Right atrium auricular region (tissue), 2 donors: Measurements from ENCODE around the gene PNLIPRP2. TPM values are rescaled to one million over a fixed set of nuclear protein-coding genes. Genes with fewer than 3 reads are reported as not detected.

Experiments used
- DNase-seq: peaks from one replicate; pipeline ENCODE4 v3.0.0-alpha.2; 2019; ENCODE audit warnings: low spot score
- H3K27ac ChIP-seq, 2 donors: fragments of 200-600 bp; sonication (generic); 1 replicate in 1 of 2; 2 replicates in 1 of 2; pipeline ENCODE4 v1.5.1; 2016 to 2019
- H3K27me3 ChIP-seq, 2 donors: fragments of 200-600 bp; sonication (generic); one replicate each; pipeline versions ENCODE4 v1.5.1 to v1.6.0; 2017 to 2019
- H3K36me3 ChIP-seq: fragments of 200-600 bp; sonication (generic); one replicate; pipeline ENCODE4 v1.5.1; 2016
- H3K4me1 ChIP-seq, 2 donors: fragments of 200-600 bp; sonication (generic); one replicate each; pipeline versions ENCODE4 v1.5.1 to v1.6.0; 2017 to 2019
- H3K4me3 ChIP-seq, 2 donors: fragments of 200-600 bp; sonication (generic); 1 replicate in 1 of 2; 2 replicates in 1 of 2; pipeline ENCODE4 v1.5.1; 2017 to 2019; ENCODE audit warnings: mild to moderate bottlenecking in 1 of 2, moderate library complexity in 1 of 2
- H3K9me3 ChIP-seq, 2 donors: fragments of 200-600 bp; sonication (generic); one replicate each; pipeline ENCODE4 v1.5.1; 2019
- CTCF ChIP-seq, 2 donors: fragments of 200-600 bp; sonication (generic); IDR thresholded peaks; one replicate each; pipeline ENCODE4 v1.5.1; 2019; ENCODE audit warnings: antibody characterized with exemption in 2 of 2
- total RNA-seq, 2 donors: library from RNA; depleted of rRNA; stranded (reverse); fragments of >200 nt; gene quantifications; one replicate each; pipeline ENCODE4 v1.1.0, GENCODE V29; 2016

The PNLIPRP2 gene
- total RNA-seq, 2 donors from 2014 or later, result not detected

- no peak overlapping the region for H3K27ac ChIP-seq
- H3K36me3 ChIP-seq, result no peaks in the 10 kb centered on the region
- H3K4me3 ChIP-seq, result peak overlapping the region; percentile 12 to 37
- H3K4me1 ChIP-seq, result no peaks in the 10 kb centered on the region
- H3K27me3 ChIP-seq, result no peaks in the 10 kb centered on the region
- DNase-seq, result no peak
- TF ChIP-seq CTCF (IDR thresholded peaks at IDR 0.05), result no peak
- no peaks in the 10 kb centered on the region for H3K9me3 ChIP-seq
These were observed 11.8 kb upstream of the PNLIPRP2 start for GRCh38 chr10:116608686-116609594.

GRCh38 chr10:116610443-116611152 lies 10.2 kb upstream of the PNLIPRP2 start:
- Histone ChIP-seq H3K9me3 (no peaks in the 10 kb centered on the region), H3K4me3 (no peak overlapping the region), H3K36me3 (no peaks in the 10 kb centered on the region), H3K4me1 (no peaks in the 10 kb centered on the region), H3K27ac (no peak overlapping the region), H3K27me3 (no peaks in the 10 kb centered on the region)
- no peak for DNase-seq
- no peak for TF ChIP-seq CTCF (IDR thresholded peaks at IDR 0.05)

DNA sequence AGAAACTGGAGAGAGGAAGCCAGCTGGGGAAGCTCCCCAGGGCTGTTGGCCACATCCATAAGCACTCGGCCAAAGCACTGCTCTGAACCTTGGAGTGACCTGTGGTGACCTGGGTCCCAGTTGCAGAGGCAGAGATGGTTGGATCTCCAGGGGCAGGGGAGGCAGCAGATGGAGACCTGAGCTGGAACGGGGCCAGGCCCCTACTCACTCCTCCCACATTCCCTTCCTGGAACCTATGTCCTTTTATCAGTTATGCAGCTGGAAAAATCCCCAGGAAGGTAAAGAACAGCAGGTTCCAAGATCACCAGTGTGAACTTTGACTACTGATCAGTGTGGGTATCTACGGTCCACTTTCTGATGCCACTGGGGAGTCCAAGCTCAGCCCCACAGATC lies 9.6 kb upstream of the PNLIPRP2 start:
- no peak overlapping the region for H3K4me3 ChIP-seq
- no peaks in the 10 kb centered on the region for H3K4me1 ChIP-seq
- no peaks in the 10 kb centered on the region for H3K9me3 ChIP-seq
- DNase-seq, result no peak
- no peaks in the 10 kb centered on the region for H3K27me3 ChIP-seq
- no peak for TF ChIP-seq CTCF (IDR thresholded peaks at IDR 0.05)
- no peaks in the 10 kb centered on the region for H3K36me3 ChIP-seq
- no peak overlapping the region for H3K27ac ChIP-seq

DNA sequence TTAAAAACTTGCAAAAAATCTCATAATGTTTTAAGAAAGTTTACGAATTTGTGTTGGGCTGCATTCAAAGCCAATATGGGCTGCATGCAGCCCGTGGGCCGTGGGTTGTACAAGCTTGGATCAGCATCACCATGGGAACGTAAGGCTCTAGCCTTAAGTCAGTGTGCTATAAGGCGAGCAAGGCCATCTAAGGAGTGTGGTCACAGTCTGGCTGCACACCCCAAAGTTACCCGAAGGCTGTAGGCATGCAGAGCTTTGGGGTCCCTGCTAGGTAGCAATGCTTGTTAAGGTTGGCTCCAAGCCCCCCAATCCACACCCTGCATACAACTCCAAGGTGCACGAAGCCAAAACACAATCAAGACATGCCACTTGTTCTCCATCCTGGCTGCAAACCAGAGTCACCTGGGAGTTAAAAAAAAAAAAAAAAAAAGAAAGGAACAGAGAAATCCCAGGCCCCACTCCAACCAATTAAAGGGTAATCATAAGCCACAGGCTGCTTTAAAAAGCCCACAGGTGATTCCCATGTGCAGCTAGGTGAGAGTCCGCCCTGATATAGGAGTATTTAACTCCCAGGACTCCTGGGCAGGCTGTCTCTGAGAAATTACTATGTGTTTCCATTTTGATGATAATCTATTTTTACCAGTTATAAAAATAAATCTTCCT lies 8.5 kb upstream of the PNLIPRP2 start:
- no peak for DNase-seq
- no peak for TF ChIP-seq CTCF (IDR thresholded peaks at IDR 0.05)
- no peaks in the 10 kb centered on the region for H3K9me3 ChIP-seq

GRCh38 chr10:116613471-116613870 lies 7.3 kb upstream of the PNLIPRP2 start:
- Histone ChIP-seq H3K4me1 (no peaks in the 10 kb centered on the region), H3K36me3 (no peaks in the 10 kb centered on the region), H3K9me3 (no peaks in the 10 kb centered on the region), H3K27me3 (no peaks in the 10 kb centered on the region), H3K27ac (no peak overlapping the region), H3K4me3 (no peak overlapping the region)
- no peak for TF ChIP-seq CTCF (IDR thresholded peaks at IDR 0.05)
- no peak for DNase-seq

More for the DNA sequence above, 8.5 kb upstream of the PNLIPRP2 start:
- Histone ChIP-seq H3K36me3 (no peaks in the 10 kb centered on the region), H3K4me3 (no peak overlapping the region), H3K4me1 (no peaks in the 10 kb centered on the region), H3K27me3 (no peaks in the 10 kb centered on the region), H3K27ac (no peak overlapping the region)
